SH-SY5Y (cell line): ENCODE results near the gene OSTF1.

Experiments used
- GATA2 ChIP-seq: IDR thresholded peaks from 2 replicates; pipeline ENCODE4 v1.6.1; 2011; ENCODE audit warnings: mild to moderate bottlenecking, low read depth, low read length
- GATA3 ChIP-seq: IDR thresholded peaks from 2 replicates; pipeline ENCODE4 v1.6.1; 2011; ENCODE audit warnings: low read depth, mild to moderate bottlenecking, low read length, moderate library complexity

GRCh38 chr9:75120686-75121085 lies 32.4 kb downstream of the OSTF1 start:
- TF ChIP-seq GATA3 = no peak
- TF ChIP-seq GATA2 = no peak
